ENCODE measurements around the gene PRKCA. TPM values are rescaled to one million over a fixed set of nuclear protein-coding genes. Genes with fewer than 3 reads are reported as not detected.

Gene PRKCA
- total RNA-seq, 1 experiment from 2014 or later = 4.4 TPM

GRCh38 chr17:66638707-66639479 lies 336.5 kb downstream of the PRKCA start:
- Histone ChIP-seq H4K20me1 (ENCODE audit: insufficient read depth, low read depth, low read length) (peaks cover 10% of the 10 kb centered on the region; the same call in 1 of the 2 replicates), H3K9ac (ENCODE audit: low read length) (no peak overlapping the region), H3K79me2 (ENCODE audit: low read length) (no peaks in the 10 kb centered on the region), H2AFZ (ENCODE audit: low read length) (no peak overlapping the region), H3K4me2 (ENCODE audit: low read depth, low read length, poor library complexity, severe bottlenecking) (no peak overlapping the region), H3K4me3 (ENCODE audit: low read length) (no peak overlapping the region), H3K27ac (ENCODE audit: low read length) (no peak overlapping the region), H3K9me3 (ENCODE audit: low read length) (no peaks in the 10 kb centered on the region), H3K4me1 (ENCODE audit: low read length) (no peaks in the 10 kb centered on the region), H3K27me3 (ENCODE audit: low read length) (no peaks in the 10 kb centered on the region), H3K36me3 (ENCODE audit: insufficient read depth, low read length) (no peaks in the 10 kb centered on the region), H3K9me2 (replicated peaks; ENCODE audit: insufficient read depth, low read length) (no peaks in the 10 kb centered on the region)
- peak; percentile 42 for DNase-seq

DNA sequence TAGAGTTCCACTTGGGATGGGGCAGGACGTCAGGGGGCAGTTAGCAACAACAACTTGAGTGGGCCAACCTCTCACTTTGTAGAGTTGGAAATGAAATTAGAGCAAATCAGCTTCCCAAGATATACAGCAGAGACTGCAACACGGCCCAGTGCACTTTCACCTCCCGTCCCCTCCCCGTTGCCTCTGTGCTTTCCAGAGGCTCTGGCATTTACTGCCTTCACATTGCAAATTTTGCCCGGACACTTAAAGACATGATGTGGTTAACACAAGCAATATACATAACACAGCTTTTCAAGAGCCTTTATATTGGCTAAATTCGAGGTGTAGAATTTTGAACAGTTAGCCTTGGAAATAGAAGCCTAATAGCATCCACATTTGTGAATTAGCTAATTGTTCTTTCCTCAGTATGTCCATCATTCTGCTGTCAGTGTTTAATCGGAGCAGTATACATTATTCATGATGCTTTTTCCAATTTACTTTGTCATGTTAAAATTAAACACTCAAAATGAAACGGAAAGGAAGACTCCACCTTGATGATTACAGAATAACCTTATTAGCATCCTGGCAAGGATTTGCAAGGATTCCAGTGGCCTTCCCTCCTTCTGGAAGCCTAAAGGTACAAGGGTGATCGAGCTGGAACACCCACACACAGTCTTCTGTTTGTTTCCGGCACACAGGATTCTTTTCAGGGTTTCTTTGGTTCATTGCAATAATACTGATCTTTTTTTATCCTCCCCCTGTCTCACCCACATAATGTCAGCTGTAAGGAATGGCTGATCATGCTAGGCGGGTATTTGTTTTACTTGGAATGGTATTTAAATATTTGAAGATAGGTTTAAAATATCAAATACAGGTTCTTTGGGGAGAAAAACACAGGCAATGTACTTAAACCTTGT lies 341.6 kb downstream of the PRKCA start:
- Histone ChIP-seq H2AFZ (ENCODE audit: low read length) (no peak overlapping the region), H3K4me3 (ENCODE audit: low read length) (no peak overlapping the region), H4K20me1 (ENCODE audit: insufficient read depth, low read depth, low read length) (no peaks in the 10 kb centered on the region), H3K27me3 (ENCODE audit: low read length) (no peaks in the 10 kb centered on the region), H3K79me2 (ENCODE audit: low read length) (no peaks in the 10 kb centered on the region), H3K4me2 (ENCODE audit: low read depth, low read length, poor library complexity, severe bottlenecking) (no peak overlapping the region), H3K9ac (ENCODE audit: low read length) (no peak overlapping the region), H3K9me3 (ENCODE audit: low read length) (no peaks in the 10 kb centered on the region), H3K36me3 (ENCODE audit: insufficient read depth, low read length) (no peaks in the 10 kb centered on the region), H3K9me2 (replicated peaks; ENCODE audit: insufficient read depth, low read length) (no peaks in the 10 kb centered on the region), H3K27ac (ENCODE audit: low read length) (no peak overlapping the region), H3K4me1 (ENCODE audit: low read length) (no peaks in the 10 kb centered on the region)
- peak; percentile 28 for DNase-seq

GRCh38 chr17:66645259-66645658 lies 342.8 kb downstream of the PRKCA start:
- Histone ChIP-seq H4K20me1 (ENCODE audit: insufficient read depth, low read depth, low read length) (no peaks in the 10 kb centered on the region), H3K9me2 (replicated peaks; ENCODE audit: insufficient read depth, low read length) (no peaks in the 10 kb centered on the region), H3K79me2 (ENCODE audit: low read length) (no peaks in the 10 kb centered on the region), H3K9ac (ENCODE audit: low read length) (no peak overlapping the region), H3K4me1 (ENCODE audit: low read length) (no peaks in the 10 kb centered on the region), H3K36me3 (ENCODE audit: insufficient read depth, low read length) (no peaks in the 10 kb centered on the region), H3K4me2 (ENCODE audit: low read depth, low read length, poor library complexity, severe bottlenecking) (no peak overlapping the region), H2AFZ (ENCODE audit: low read length) (no peak overlapping the region), H3K27me3 (ENCODE audit: low read length) (no peaks in the 10 kb centered on the region), H3K9me3 (ENCODE audit: low read length) (no peaks in the 10 kb centered on the region), H3K4me3 (ENCODE audit: low read length) (no peak overlapping the region), H3K27ac (ENCODE audit: low read length) (no peak overlapping the region)
- no peak for DNase-seq

- no peak overlapping the region for H3K9ac ChIP-seq (ENCODE audit: low read length)
- H2AFZ ChIP-seq (ENCODE audit: low read length) = no peak overlapping the region
- H3K4me1 ChIP-seq (ENCODE audit: low read length) = no peaks in the 10 kb centered on the region
- no peaks in the 10 kb centered on the region for H4K20me1 ChIP-seq (ENCODE audit: insufficient read depth, low read depth, low read length)
- H3K9me3 ChIP-seq (ENCODE audit: low read length) = no peaks in the 10 kb centered on the region
- H3K4me3 ChIP-seq (ENCODE audit: low read length) = no peak overlapping the region
- H3K27me3 ChIP-seq (ENCODE audit: low read length) = no peaks in the 10 kb centered on the region
- no peak overlapping the region for H3K27ac ChIP-seq (ENCODE audit: low read length)
- peak; percentile 17 for DNase-seq
- H3K36me3 ChIP-seq (ENCODE audit: insufficient read depth, low read length) = no peaks in the 10 kb centered on the region
- no peaks in the 10 kb centered on the region for H3K9me2 ChIP-seq (replicated peaks; ENCODE audit: insufficient read depth, low read length)
- no peaks in the 10 kb centered on the region for H3K79me2 ChIP-seq (ENCODE audit: low read length)
- no peak overlapping the region for H3K4me2 ChIP-seq (ENCODE audit: low read depth, low read length, poor library complexity, severe bottlenecking)
Measured at GRCh38 chr17:66647391-66647983, 345.1 kb downstream of the PRKCA start.

DNA sequence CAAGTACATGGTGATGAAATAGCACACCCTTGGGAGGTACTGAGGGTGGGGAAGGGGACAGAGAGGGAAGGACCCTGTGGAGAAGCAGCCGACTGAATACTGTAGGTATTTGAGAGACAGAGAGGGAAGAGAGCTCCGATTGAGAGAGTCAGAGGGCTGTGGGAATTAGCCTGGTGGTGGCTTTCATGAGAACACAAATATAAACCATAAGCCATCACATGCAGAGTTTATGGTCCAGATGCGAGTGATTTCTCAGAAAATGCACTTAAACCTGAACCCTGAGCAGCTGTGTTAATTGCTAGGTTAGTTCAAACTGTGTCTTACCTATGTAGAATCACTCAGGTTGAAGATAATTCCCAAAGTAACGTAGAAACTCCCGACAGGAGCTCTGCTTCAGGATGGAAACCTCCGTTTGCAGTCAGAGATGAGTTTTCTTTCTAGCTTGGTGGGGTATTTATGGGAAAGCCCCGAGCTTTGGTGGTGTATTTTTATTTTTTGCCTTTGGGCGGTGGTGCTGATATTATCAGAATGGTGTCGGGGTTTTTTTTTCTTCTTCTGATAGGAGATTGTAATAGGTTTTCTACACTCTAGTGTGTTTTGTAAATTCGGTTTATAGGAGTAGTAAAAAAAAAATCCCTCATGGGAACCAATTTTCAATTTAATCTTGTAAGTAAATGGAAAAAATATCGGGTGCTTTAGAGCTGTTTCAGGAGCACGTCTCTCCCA lies 347.6 kb downstream of the PRKCA start:
- H3K9me3 ChIP-seq (ENCODE audit: low read length) = no peaks in the 10 kb centered on the region
- DNase-seq = no peak
- no peaks in the 10 kb centered on the region for H4K20me1 ChIP-seq (ENCODE audit: insufficient read depth, low read depth, low read length)
- no peak overlapping the region for H3K9ac ChIP-seq (ENCODE audit: low read length)
- H3K79me2 ChIP-seq (ENCODE audit: low read length) = no peaks in the 10 kb centered on the region
- H3K9me2 ChIP-seq (replicated peaks; ENCODE audit: insufficient read depth, low read length) = no peaks in the 10 kb centered on the region
- H3K4me2 ChIP-seq (ENCODE audit: low read depth, low read length, poor library complexity, severe bottlenecking) = no peak overlapping the region
- no peak overlapping the region for H2AFZ ChIP-seq (ENCODE audit: low read length)
- H3K36me3 ChIP-seq (ENCODE audit: insufficient read depth, low read length) = no peaks in the 10 kb centered on the region
- H3K4me3 ChIP-seq (ENCODE audit: low read length) = no peak overlapping the region
- no peak overlapping the region for H3K27ac ChIP-seq (ENCODE audit: low read length)
- H3K4me1 ChIP-seq (ENCODE audit: low read length) = no peaks in the 10 kb centered on the region
- no peaks in the 10 kb centered on the region for H3K27me3 ChIP-seq (ENCODE audit: low read length)

DNA sequence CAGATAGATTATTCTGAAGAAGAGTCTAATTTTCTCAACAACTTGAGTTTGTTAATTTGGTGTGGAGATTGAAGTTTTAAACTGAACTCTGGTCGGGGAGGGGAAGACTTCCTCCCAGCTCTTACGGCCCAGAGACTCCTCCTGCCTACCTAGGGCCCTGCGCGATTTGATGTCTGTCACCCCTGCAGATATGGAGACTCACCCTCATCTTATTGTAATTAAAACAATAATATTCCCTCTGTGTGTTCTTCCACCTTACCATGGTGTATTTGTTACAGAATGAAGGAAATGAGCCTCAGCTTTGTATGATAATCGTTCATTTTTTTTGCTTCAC lies 348.1 kb downstream of the PRKCA start:
- Histone ChIP-seq H3K79me2 (ENCODE audit: low read length) (no peaks in the 10 kb centered on the region), H4K20me1 (ENCODE audit: insufficient read depth, low read depth, low read length) (no peaks in the 10 kb centered on the region), H2AFZ (ENCODE audit: low read length) (no peak overlapping the region), H3K4me2 (ENCODE audit: low read depth, low read length, poor library complexity, severe bottlenecking) (no peak overlapping the region), H3K4me3 (ENCODE audit: low read length) (no peak overlapping the region), H3K27ac (ENCODE audit: low read length) (no peak overlapping the region), H3K9me3 (ENCODE audit: low read length) (no peaks in the 10 kb centered on the region), H3K9ac (ENCODE audit: low read length) (no peak overlapping the region), H3K9me2 (replicated peaks; ENCODE audit: insufficient read depth, low read length) (no peaks in the 10 kb centered on the region), H3K36me3 (ENCODE audit: insufficient read depth, low read length) (no peaks in the 10 kb centered on the region), H3K4me1 (ENCODE audit: low read length) (no peaks in the 10 kb centered on the region), H3K27me3 (ENCODE audit: low read length) (no peaks in the 10 kb centered on the region)
- DNase-seq = no peak

DNA sequence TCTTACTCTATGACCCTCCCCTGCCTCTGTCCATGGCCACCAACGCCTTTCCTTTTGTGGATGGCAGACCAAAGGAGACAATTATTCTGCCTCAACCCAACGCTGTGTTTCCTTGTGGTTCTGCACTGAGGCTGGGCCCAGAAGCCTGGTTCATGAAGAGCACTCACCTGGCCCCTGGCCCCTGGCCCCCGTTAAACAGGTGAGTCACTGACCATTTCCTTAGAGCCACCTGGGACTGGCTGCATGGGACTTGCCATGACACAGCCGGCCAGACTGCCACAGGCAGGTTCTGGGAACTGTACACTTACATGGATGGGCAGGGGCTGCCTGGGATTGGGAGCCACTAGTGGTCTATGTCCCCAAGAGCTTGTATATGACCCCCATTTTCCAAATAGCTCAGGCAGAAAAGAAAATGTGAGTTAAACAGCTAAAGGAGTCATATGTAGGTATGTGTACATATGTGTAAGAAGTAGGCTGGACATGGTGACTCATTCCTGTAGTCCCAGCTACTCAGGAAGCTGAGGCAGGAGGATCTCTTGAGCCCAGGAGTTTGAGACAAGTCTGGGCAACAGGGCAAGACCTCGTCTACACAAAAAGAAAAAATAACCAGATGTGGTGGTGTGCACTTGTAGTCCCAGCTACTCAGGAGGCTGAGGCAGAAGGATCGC lies 350.6 kb downstream of the PRKCA start:
- H3K4me2 ChIP-seq (ENCODE audit: low read depth, low read length, poor library complexity, severe bottlenecking) = no peak overlapping the region
- no peak overlapping the region for H2AFZ ChIP-seq (ENCODE audit: low read length)
- H3K9ac ChIP-seq (ENCODE audit: low read length) = no peak overlapping the region
- H3K9me2 ChIP-seq (replicated peaks; ENCODE audit: insufficient read depth, low read length) = no peaks in the 10 kb centered on the region
- H4K20me1 ChIP-seq (ENCODE audit: insufficient read depth, low read depth, low read length) = no peaks in the 10 kb centered on the region
- no peaks in the 10 kb centered on the region for H3K9me3 ChIP-seq (ENCODE audit: low read length)
- no peaks in the 10 kb centered on the region for H3K36me3 ChIP-seq (ENCODE audit: insufficient read depth, low read length)
- H3K79me2 ChIP-seq (ENCODE audit: low read length) = no peaks in the 10 kb centered on the region
- H3K4me1 ChIP-seq (ENCODE audit: low read length) = peaks cover 10% of the 10 kb centered on the region
- no peak for DNase-seq
- H3K27ac ChIP-seq (ENCODE audit: low read length) = no peak overlapping the region
- H3K4me3 ChIP-seq (ENCODE audit: low read length) = no peak overlapping the region
- no peaks in the 10 kb centered on the region for H3K27me3 ChIP-seq (ENCODE audit: low read length)

Measured in Karpas-422 (cell line).